ENCODE data around the gene SIK3. TPM values are rescaled to one million over a fixed set of nuclear protein-coding genes. Genes with fewer than 3 reads are reported as not detected.
A peak's percentile ranks its signal among the peaks of the same experiment; 100 is the strongest.

SIK3 gene
- total and polyA plus RNA-seq, 11 donors = 11.8 to 67.4 (median 38.1) TPM

- TF ChIP-seq POLR2A (IDR thresholded peaks at IDR 0.05) (no peak), CTCF (IDR thresholded peaks at IDR 0.05) (no peak)
Observed at GRCh38 chr11:117061256-117061655, 37.0 kb downstream of the SIK3 start.

GRCh38 chr11:117059611-117060148 lies 38.5 kb downstream of the SIK3 start:
- Histone ChIP-seq H3K36me3 (no peaks in the 10 kb centered on the region), H3K27me3 (no peaks in the 10 kb centered on the region), H3K27ac (no peak overlapping the region), H3K4me3 (no peak overlapping the region), H3K9me3 (no peaks in the 10 kb centered on the region), H3K4me1 (peaks cover 0 to 51% (median 24%) of the 10 kb centered on the region in 12 donors)
- no peak for TF ChIP-seq CTCF (IDR thresholded peaks at IDR 0.05)
- TF ChIP-seq POLR2A (IDR thresholded peaks at IDR 0.05) = no peak
- DNase-seq (no peak), ATAC-seq (no peak)
- WGBS, 4 donors = 82 to 91% (median 90%) methylated on average over 3 of the region's 3 CpGs
- intact Hi-C loops (cut with DNase I) = no loop called here

More at GRCh38 chr11:117061256-117061655, 37.0 kb downstream of the SIK3 start:
- 88 to 98% (median 97%) methylated on average over 5 of the region's 5 CpGs for WGBS, 4 donors
- Histone ChIP-seq H3K4me3 (no peak overlapping the region), H3K9me3 (no peaks in the 10 kb centered on the region), H3K4me1 (peaks cover 0 to 55% (median 24%) of the 10 kb centered on the region in 12 donors), H3K27me3 (no peaks in the 10 kb centered on the region), H3K36me3 (no peaks in the 10 kb centered on the region), H3K27ac (no peak overlapping the region)
- no peak for ATAC-seq
- intact Hi-C loops (cut with DNase I) = no loop called here
- DNase-seq = no peak

- Histone ChIP-seq H3K4me1 (peaks cover 0 to 43% (median 22%) of the 10 kb centered on the region in 12 donors), H3K36me3 (no peaks in the 10 kb centered on the region), H3K27ac (no peak overlapping the region), H3K4me3 (no peak overlapping the region), H3K9me3 (no peaks in the 10 kb centered on the region), H3K27me3 (no peaks in the 10 kb centered on the region)
- ATAC-seq (peak in 1 of 4 donors; percentile 51), DNase-seq (no peak)
- intact Hi-C loops (cut with DNase I) = no loop called here
- TF ChIP-seq POLR2A (IDR thresholded peaks at IDR 0.05) (no peak), CTCF (IDR thresholded peaks at IDR 0.05) (no peak)
- 61 to 71% (median 67%) methylated on average over 4 of the region's 4 CpGs for WGBS, 4 donors
Observed at GRCh38 chr11:117058761-117059261, 39.4 kb downstream of the SIK3 start.

GRCh38 chr11:117057727-117058126 lies 40.5 kb downstream of the SIK3 start:
- TF ChIP-seq CTCF (IDR thresholded peaks at IDR 0.05) (no peak), POLR2A (IDR thresholded peaks at IDR 0.05) (no peak)
- no peaks in the 10 kb centered on the region for H3K36me3 ChIP-seq
- intact Hi-C loops (cut with DNase I) = no loop called here
- ATAC-seq = no peak
- no peaks in the 10 kb centered on the region for H3K9me3 ChIP-seq
- no peak overlapping the region for H3K4me3 ChIP-seq
- H3K27me3 ChIP-seq = no peaks in the 10 kb centered on the region
- no peak for DNase-seq
- H3K4me1 ChIP-seq = peaks cover 0 to 38% (median 15%) of the 10 kb centered on the region in 12 donors
- no peak overlapping the region for H3K27ac ChIP-seq

Measured in heart left ventricle (tissue), 16 donors.